NCI-H1694 (cell line): ENCODE results near the gene CIB4.
A peak's percentile ranks its signal among the peaks of the same experiment; 100 is the strongest.

ENCODE experiments used
- DNase-seq: peaks from one replicate; lab custom pipeline; 2025; lab: John Stamatoyannopoulos, UW

CIB4 gene

DNA sequence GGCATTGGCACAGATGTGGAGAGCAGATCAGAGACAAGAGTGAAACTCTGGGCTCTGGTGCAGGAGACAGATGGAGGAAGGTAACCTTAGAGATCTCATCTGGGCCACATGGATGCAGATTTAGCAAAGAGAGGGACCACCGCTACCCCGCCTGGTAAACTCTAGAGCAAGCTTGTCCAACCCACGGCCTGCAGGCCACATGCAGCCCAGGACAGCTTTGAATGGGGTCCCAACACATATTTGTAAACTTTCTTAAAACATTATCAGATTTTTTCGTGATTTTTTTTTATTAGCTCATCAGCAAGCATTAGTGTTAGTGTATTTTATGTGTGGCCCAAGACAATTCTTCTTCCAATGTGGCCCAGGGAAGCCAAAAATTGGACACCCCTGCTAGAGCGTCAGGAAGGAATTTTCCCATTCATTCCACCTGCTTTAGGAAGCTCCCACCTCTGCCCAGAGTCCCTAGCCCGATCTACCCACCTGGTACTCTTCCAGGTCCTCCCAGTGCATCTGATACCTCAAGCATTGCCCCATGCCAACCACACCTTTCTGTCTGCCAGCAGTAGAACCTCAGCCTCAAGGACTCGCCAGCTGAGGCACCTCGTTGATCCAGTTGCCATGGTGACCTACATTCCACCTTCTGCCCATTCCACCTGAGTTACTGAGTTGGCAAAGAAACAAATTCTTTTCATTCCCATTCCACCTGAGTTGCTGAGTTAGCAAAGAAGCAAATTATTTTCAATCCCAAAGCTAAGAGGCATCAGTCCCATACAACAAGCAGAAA is at the start of gene CIB4:
Gene CIB4, minus strand, starts transcription at position 586 of the 784 bp plus-strand sequence. Its CDS starts 52 bp downstream, at position 534.
- no peak for DNase-seq

GRCh38 chr2:26687801-26688200 is 46.6 kb upstream of the CIB4 start:
- no peak for DNase-seq

- peak; percentile 30 for DNase-seq
These were observed 46.2 kb upstream of the CIB4 start for GRCh38 chr2:26687328-26687727.

- no peak for DNase-seq
These were observed 45.0 kb upstream of the CIB4 start for GRCh38 chr2:26685989-26686839.

DNA sequence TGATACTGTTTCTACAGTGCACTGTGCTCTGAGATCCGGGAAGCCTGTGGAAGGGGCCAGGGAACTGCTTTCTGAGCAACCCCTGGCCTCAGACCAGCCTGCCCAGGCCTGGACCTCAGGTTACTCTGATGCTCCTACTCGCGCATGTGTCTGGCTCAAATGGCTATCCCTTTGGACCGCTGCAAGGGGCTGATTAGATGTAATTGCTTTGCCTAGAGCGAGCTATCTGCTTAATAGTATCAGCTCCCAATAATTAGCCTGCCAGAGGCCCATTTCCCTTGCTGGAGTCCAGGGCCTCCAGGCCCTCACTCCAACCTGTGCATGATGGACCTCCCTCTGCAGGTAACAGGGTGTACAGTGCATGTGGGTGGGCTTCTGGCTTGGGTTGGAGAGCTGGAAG is 44.2 kb upstream of the CIB4 start:
- DNase-seq, result no peak

- no peak for DNase-seq
These were observed 42.4 kb upstream of the CIB4 start for GRCh38 chr2:26683583-26683982.

GRCh38 chr2:26682155-26682554 is 41.0 kb upstream of the CIB4 start:
- DNase-seq, result no peak

DNA sequence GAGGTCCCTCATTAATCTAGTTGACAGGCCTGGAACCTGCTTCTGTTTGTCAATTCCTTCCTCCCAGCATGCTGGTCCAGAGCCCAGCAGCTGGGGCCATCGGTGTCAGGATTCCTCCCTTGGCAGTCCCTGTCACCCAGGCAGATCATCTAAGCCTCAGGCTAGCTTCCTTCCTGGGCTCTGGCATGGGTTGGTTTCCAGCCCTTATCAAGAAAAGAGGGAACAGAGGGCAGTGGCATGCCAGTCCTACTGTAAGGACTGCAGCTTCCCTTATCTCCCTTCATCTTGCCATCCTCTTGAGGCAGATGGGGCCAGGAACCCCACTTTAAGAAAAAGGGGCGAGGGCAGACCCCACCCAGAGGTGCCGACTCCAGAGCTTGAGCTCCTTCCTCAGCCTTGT is 40.5 kb upstream of the CIB4 start:
- no peak for DNase-seq

DNA sequence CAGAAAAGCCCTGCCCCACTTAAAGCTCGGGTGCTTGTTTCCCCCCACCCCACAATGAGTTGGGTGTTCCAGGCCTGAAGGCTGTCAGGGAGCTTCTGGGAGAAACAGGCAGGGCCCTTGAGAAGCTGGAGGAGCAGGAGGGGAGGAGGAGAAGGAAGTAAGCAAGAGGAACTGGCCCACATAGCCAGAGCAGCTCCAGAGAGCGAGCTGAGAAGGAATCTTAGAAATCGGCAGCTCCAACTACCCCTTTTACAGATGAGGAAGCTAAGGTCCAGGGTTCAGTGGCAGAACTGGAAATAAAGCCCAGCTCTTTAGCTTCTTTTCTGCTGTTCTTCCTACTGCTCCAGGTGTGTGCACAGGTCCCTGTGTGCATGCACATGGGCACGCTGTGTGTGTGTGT is 38.7 kb upstream of the CIB4 start:
- DNase-seq, result no peak

DNA sequence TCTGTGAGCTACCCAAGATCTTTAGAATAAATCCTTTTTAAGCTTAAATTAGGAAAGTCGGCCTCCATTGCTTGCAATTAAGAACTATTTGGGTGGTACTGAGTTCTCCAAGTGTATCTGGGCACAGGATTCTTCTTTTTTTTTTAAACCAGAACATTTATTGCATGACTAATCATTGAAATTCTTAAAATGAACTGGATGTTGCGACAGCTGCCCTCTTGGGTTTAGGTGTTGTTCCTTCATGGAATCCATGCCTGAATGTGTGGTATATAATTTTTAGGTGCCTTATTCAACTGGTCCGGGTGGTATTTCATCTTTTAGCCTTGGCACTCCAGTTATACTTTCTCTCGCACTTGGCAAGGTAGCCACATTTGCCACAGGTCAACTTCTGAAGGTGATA is 36.9 kb upstream of the CIB4 start:
- DNase-seq, result no peak

GRCh38 chr2:26675651-26676255 is 34.6 kb upstream of the CIB4 start:
- DNase-seq, result no peak

- no peak for DNase-seq
These were observed 33.6 kb upstream of the CIB4 start for GRCh38 chr2:26674771-26675170.

- DNase-seq, result no peak
These were observed 33.0 kb upstream of the CIB4 start for GRCh38 chr2:26674002-26674751.

GRCh38 chr2:26672818-26673393 is 31.7 kb upstream of the CIB4 start:
- no peak for DNase-seq

DNA sequence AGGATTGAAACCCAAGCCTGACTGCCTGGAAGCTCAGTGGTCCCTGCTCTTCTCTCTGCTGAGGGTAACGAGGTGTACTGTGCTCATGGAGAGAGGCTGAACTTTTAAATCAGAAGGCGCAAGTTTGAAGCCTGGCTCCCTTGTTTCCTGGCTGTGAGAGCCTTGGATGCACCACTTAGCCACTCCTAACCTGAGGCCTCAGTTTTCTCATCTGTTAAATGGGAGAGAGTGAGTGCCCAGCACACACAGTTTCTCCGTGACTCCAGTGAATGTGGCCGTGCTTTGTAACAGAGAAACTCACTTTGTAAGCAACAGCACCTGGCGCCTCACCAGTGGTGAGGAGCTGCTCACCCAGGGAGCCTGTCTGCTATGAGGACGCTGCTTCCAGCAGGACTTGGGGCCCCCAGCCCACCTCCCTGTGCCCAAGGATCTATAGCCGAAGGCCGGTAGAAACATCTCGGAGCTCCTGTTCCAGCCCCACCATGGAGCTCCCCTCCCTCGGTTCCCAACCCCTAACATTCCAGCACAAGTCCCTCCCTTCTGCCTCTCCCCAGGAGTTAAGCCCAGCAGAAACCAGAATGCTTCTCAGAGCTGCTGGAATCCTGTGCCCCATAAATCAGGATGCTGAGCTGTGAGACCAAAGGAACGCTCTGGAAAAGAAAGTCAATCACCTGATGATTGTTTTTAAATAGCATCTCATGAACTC is 31.1 kb upstream of the CIB4 start:
- no peak for DNase-seq

- no peak for DNase-seq
These were observed 30.5 kb upstream of the CIB4 start for GRCh38 chr2:26671691-26672090.

DNA sequence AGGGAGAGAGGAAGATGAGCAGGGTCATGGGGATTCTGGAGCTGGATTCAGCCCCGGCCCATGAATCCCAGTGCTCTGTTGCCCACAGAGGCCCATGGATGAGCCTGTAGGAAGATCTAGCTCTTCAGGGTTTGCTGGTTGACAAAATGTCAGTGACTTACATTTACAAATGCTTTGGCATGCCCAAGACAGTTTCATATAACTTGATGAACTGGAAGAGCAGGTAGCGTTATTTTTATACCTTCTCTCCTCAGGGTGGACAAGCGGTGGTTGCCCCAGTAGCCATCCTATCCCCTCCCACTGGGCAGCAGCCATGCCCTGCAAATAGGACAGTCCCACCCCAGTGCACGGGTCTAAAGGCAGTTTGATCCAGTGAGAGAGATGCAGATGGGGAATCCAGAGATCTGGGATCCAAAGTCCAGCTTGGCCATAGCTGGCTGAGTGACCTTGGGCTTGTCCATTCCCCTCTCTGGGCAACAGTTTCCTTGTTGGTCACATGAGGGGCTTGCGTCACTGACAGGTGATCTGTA is 29.8 kb upstream of the CIB4 start:
- DNase-seq, result no peak

DNA sequence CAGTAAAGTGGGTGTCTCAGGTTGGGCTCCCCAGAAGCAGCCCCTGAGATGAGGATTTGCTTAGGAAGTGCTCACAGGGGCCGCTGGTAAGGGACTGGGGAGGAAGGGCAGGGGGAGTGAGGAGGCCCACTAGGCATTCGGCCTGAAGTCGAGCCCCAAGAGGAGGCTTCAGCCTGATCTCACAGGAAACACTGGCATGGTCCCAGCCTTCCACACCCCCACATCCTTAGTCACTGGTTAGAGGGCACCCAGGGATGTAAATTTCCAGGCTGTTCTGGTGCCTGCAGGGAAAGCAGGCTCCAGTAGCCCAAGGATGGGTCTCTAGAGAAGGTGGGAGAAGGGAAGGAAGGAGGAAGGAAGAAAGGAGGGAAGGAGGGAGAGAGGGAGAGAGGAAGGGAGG is 29.0 kb upstream of the CIB4 start:
- DNase-seq, result no peak

DNA sequence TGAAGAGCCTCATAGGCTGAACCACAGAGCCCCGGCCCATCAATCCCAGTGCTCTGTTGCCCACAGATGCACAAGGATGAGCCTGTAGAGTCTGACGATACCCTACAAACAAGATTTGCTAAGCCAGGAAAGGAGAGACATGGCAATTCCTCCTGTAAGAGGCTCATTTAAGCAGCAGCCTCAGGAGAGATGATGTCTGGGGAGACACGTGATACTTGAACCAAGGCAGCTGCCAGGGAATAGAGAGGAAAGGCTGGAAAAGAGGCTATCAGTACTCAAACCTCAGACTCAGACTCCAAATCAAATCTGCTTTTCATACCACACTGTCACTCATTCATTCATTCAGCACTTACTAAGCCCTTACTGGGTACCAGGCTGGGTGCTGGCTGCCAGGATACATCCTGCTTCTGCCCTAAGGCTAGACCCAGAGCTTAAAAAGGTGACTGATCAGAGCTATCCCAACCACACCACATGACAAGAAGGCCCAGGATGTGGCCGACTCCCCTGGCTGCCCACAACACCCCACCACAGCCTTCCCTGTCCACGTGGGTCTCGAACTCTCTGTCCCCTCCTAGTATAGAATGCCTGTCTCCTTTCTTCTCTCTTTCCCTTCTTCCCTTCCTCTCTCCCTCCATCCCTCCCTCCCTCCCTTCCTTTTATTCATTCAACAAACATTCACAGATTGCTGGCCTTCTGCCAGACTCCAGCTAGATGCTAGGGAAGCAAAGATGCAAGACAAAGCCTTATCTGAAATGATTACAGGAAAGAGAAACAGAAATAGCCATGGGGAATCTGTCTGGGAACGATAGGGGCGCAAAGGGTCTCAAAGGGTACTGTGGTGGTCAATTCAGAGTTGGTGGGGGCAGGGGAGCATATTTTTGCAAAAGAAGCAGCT is 27.9 kb upstream of the CIB4 start:
- no peak for DNase-seq

- DNase-seq, result no peak
These were observed 26.9 kb upstream of the CIB4 start for GRCh38 chr2:26668041-26668440.
